NCI-H226 (cell line): ENCODE measurements around the gene CD70.
"Not testable (repeated sequence)": the region's sequence is repeated elsewhere in the genome, so short reads cannot be mapped to it uniquely, and the experiment has no call there.

ENCODE experiments used
- DNase-seq: peaks from one replicate; pipeline ENCODE4 v3.0.0-alpha.2; 2015

The CD70 gene

GRCh38 chr19:6590827-6591319 lies at the start of gene CD70:
Gene CD70, minus strand, starts transcription at chr19:6591150. Its CDS starts 148 bp downstream, at chr19:6591002.
- no peak for DNase-seq

GRCh38 chr19:6640333-6640732 lies 49.4 kb upstream of the CD70 start:
- not testable (repeated sequence) for DNase-seq

- DNase-seq: peak; percentile 13
Measured at GRCh38 chr19:6639439-6639838, 48.5 kb upstream of the CD70 start.

GRCh38 chr19:6633456-6633813 lies 42.5 kb upstream of the CD70 start:
- DNase-seq: not testable (repeated sequence)

GRCh38 chr19:6632747-6633455 lies 42.0 kb upstream of the CD70 start:
- DNase-seq: peak; percentile 45

- peak; percentile 39 for DNase-seq
Measured at GRCh38 chr19:6632002-6632621, 41.2 kb upstream of the CD70 start.

- no peak for DNase-seq
Measured at GRCh38 chr19:6626764-6627163, 35.8 kb upstream of the CD70 start.

- no peak for DNase-seq
Measured at GRCh38 chr19:6617374-6617773, 26.4 kb upstream of the CD70 start.

- DNase-seq: peak; percentile 40
Measured at GRCh38 chr19:6616011-6616410, 25.1 kb upstream of the CD70 start.

- DNase-seq: no peak
Measured at GRCh38 chr19:6613711-6614110, 22.8 kb upstream of the CD70 start.

- peak; percentile 86 for DNase-seq
Measured at GRCh38 chr19:6610934-6611852, 20.2 kb upstream of the CD70 start.

- no peak for DNase-seq
Measured at GRCh38 chr19:6608940-6609339, 18.0 kb upstream of the CD70 start.

GRCh38 chr19:6608146-6608545 lies 17.2 kb upstream of the CD70 start:
- not testable (repeated sequence) for DNase-seq

- DNase-seq: not testable (repeated sequence)
Measured at GRCh38 chr19:6606276-6607070, 15.5 kb upstream of the CD70 start.

- no peak for DNase-seq
Measured at GRCh38 chr19:6604906-6605305, 14.0 kb upstream of the CD70 start.

GRCh38 chr19:6602729-6603114 lies 11.8 kb upstream of the CD70 start:
- no peak for DNase-seq

- DNase-seq: not testable (repeated sequence)
Measured at GRCh38 chr19:6601537-6602052, 10.6 kb upstream of the CD70 start.

- not testable (repeated sequence) for DNase-seq
Measured at GRCh38 chr19:6600951-6601536, 10.1 kb upstream of the CD70 start.

GRCh38 chr19:6599866-6600454 lies 9.0 kb upstream of the CD70 start:
- no peak for DNase-seq

- DNase-seq: not testable (repeated sequence)
Measured at GRCh38 chr19:6598254-6598892, 7.4 kb upstream of the CD70 start.
